HCT116 (cell line): ENCODE results near the gene ENTR1. TPM values are rescaled to one million over a fixed set of nuclear protein-coding genes. Genes with fewer than 3 reads are reported as not detected.

Experiments
- ATAC-seq: fragments of 200-7000 bp; cut with Tn5 transposase; 2 replicates; pipeline ENCODE4 v1.9.1; 2020; ENCODE audit warnings: mild to moderate bottlenecking, moderate library complexity
- BruUV-seq: library from RNA; stranded (reverse); fragments of 400-500 nt; replicated peaks from 2 replicates; lab custom pipeline; 2021; lab: Mats Ljungman, UMichigan
- CTCF ChIA-PET: fragments of 300-600 bp; sonication (Branson Sonifier 250); formaldehyde crosslinking; loops from one replicate; lab custom pipeline; 2021; ENCODE audit warnings: antibody characterized with exemption; lab: Charles Lee
- POLR2A ChIA-PET: fragments of 300-600, 350-600 bp; sonication (Branson Sonifier 250); formaldehyde crosslinking; loops from one replicate; lab custom pipeline; 2021; ENCODE audit warnings: antibody characterized with exemption; lab: Charles Lee
- RAD21 ChIA-PET, 2 experiments: fragments of 300-600 bp; sonication (Branson Sonifier 250); formaldehyde crosslinking; loops; one replicate each; lab custom pipeline; 2023; ENCODE audit warnings: low total read pairs in 2 of 2; ENCODE audit not compliant: uncharacterized antibody in 2 of 2, unreplicated experiment in 2 of 2, low non-redundant PET in 1 of 2; lab: Charles Lee
- DNase-seq: peaks from one replicate; pipeline ENCODE4 v3.0.0-alpha.2; 2010; ENCODE audit warnings: low read depth, low spot score
- H2AFZ ChIP-seq: fragments of 200-600 bp; shearing (Covaris generic), sonication (generic); 2 replicates; pipeline ENCODE4 v1.6.1; 2017; ENCODE audit warnings: low read depth, mixed run types, mixed read lengths, antibody characterized with exemption, low read length; ENCODE audit not compliant: poor library complexity, severe bottlenecking
- H3K27ac ChIP-seq: 2 replicates; pipeline ENCODE4 v1.5.1; 2012; ENCODE audit warnings: low read depth, low read length
- H3K27me3 ChIP-seq: fragments of 200-600 bp; sonication (generic); 2 replicates; pipeline ENCODE4 v1.6.1; 2016; ENCODE audit warnings: mixed run types, low read length, mixed read lengths; ENCODE audit not compliant: insufficient read depth
- H3K36me3 ChIP-seq, 2 experiments: fragments of 200-500 bp in 1 of 2; fragments of 200-600 bp in 1 of 2; sonication (Bioruptor generic) in 1 of 2; sonication (generic) in 1 of 2; 2 replicates each; pipeline versions ENCODE4 v1.5.1 to v1.6.1; 2014 to 2016; ENCODE audit warnings: low read length in 2 of 2, inconsistent platforms in 1 of 2, mixed read lengths in 1 of 2, mixed run types in 1 of 2; ENCODE audit not compliant: insufficient read depth in 2 of 2, control insufficient read depth in 1 of 2
- H3K4me1 ChIP-seq, 2 experiments: fragments of 200-600 bp in 1 of 2; sonication (generic) in 1 of 2; 2 replicates each; pipeline versions ENCODE4 v1.5.1 to v1.6.1; 2012 to 2017; ENCODE audit warnings: low read length in 2 of 2, inconsistent platforms in 1 of 2, mild to moderate bottlenecking in 1 of 2, mixed read lengths in 1 of 2, mixed run types in 1 of 2, moderate library complexity in 1 of 2; ENCODE audit not compliant: insufficient read depth in 2 of 2, control insufficient read depth in 1 of 2
- H3K4me2 ChIP-seq: fragments of 200-600 bp; sonication (generic); 2 replicates; pipeline ENCODE4 v1.6.1; 2017; ENCODE audit warnings: mixed run types, low read length, mixed read lengths
- H3K4me3 ChIP-seq, 2 experiments: fragments of 200-600 bp in 1 of 2; sonication (generic) in 1 of 2; replicated peaks in 1 of 2; 2 replicates each; pipeline ENCODE4 v1.5.1; 2011 to 2016; ENCODE audit warnings: low read length in 2 of 2, control low read depth in 1 of 2, low read depth in 1 of 2, mild to moderate bottlenecking in 1 of 2, mixed read lengths in 1 of 2, mixed run types in 1 of 2
- H3K79me2 ChIP-seq: fragments of 200-600 bp; sonication (generic); 2 replicates; pipeline ENCODE4 v1.6.1; 2017; ENCODE audit warnings: mild to moderate bottlenecking, mixed run types, low read length, moderate library complexity, mixed read lengths; ENCODE audit not compliant: insufficient read depth
- H3K9ac ChIP-seq: fragments of 200-600 bp; sonication (generic); 2 replicates; pipeline ENCODE4 v1.6.1; 2016; ENCODE audit warnings: low read length, mixed read lengths
- H3K9me2 ChIP-seq: fragments of 200-600 bp; sonication (generic), shearing (Covaris generic); 2 replicates; pipeline ENCODE4 v1.6.1; 2017; ENCODE audit warnings: mixed run types, mild to moderate bottlenecking, moderate library complexity; ENCODE audit not compliant: insufficient read depth
- H3K9me3 ChIP-seq, 2 experiments: fragments of 200-500 bp in 1 of 2; fragments of 200-600 bp in 1 of 2; sonication (Bioruptor generic) in 1 of 2; sonication (generic) in 1 of 2; 2 replicates each; pipeline ENCODE4 v1.6.1; 2014 to 2017; ENCODE audit warnings: low read length in 2 of 2, mixed read lengths in 2 of 2, inconsistent platforms in 1 of 2, low read depth in 1 of 2, mild to moderate bottlenecking in 1 of 2, mixed run types in 1 of 2, moderate library complexity in 1 of 2; ENCODE audit not compliant: control insufficient read depth in 1 of 2, insufficient read depth in 1 of 2
- H4K20me1 ChIP-seq: fragments of 200-600 bp; sonication (generic), shearing (Covaris generic); 2 replicates; pipeline ENCODE4 v1.6.1; 2017; ENCODE audit warnings: mixed run types, mild to moderate bottlenecking, moderate library complexity; ENCODE audit not compliant: insufficient read depth
- CBX3 ChIP-seq: IDR thresholded peaks from 2 replicates; pipeline ENCODE4 v1.6.1; 2012; ENCODE audit warnings: low read depth
- MAX ChIP-seq: IDR thresholded peaks from 2 replicates; pipeline ENCODE4 v1.6.1; 2012
- POLR2AphosphoS5 ChIP-seq: IDR thresholded peaks from 2 replicates; pipeline ENCODE4 v1.6.1; 2011; ENCODE audit warnings: mild to moderate bottlenecking, low read depth, low read length, moderate library complexity
- RAD21 ChIP-seq: IDR thresholded peaks from 2 replicates; pipeline ENCODE4 v1.6.1; 2012; ENCODE audit warnings: low read depth, mild to moderate bottlenecking
- REST ChIP-seq: IDR thresholded peaks from 2 replicates; pipeline ENCODE4 v1.6.1; 2012; ENCODE audit warnings: low read depth
- SP1 ChIP-seq: IDR thresholded peaks from 2 replicates; pipeline ENCODE4 v1.6.1; 2012; ENCODE audit warnings: low read depth
- ZBTB33 ChIP-seq: IDR thresholded peaks from 2 replicates; pipeline ENCODE4 v1.6.1; 2011; ENCODE audit warnings: mild to moderate bottlenecking, low read length, moderate library complexity; ENCODE audit not compliant: insufficient replicate concordance; ENCODE audit errors: extremely low read depth
- intact Hi-C: fragments of 100-400 bp; cut with micrococcal nuclease; formaldehyde crosslinking; loops from 2 replicates; pipeline ENCODE4 v1.10.0; 2022
- total RNA-seq: library from RNA; stranded (reverse); gene quantifications from one replicate; pipeline ENCODE4 v1.2.1, GENCODE V29; 2021; ENCODE audit not compliant: unreplicated experiment

ENTR1 gene
- total RNA-seq, 1 experiment from 2014 or later = 119 TPM

- H3K4me1 ChIP-seq = peaks cover 8 to 22% of the 10 kb centered on the region in 2 experiments
- ChIA-PET RAD21 (no interaction called here), POLR2A (no interaction called here), CTCF (interaction anchor here (0.7 kb wide), 1 partner anchor 10 kb away, joined by 3 read pairs; no protein-coding TSS in a partner anchor)
- H4K20me1 ChIP-seq = no peaks in the 10 kb centered on the region
- no peak overlapping the region for H3K9ac ChIP-seq
- H3K4me2 ChIP-seq = no peak overlapping the region
- DNase-seq = no peak
- H3K27ac ChIP-seq = no peak overlapping the region
- peaks cover 11 to 35% of the 10 kb centered on the region in 2 experiments for H3K36me3 ChIP-seq
- H3K79me2 ChIP-seq = peaks cover 26% of the 10 kb centered on the region
- no peaks in the 10 kb centered on the region for H3K27me3 ChIP-seq
- H2AFZ ChIP-seq = no peak overlapping the region
- TF ChIP-seq SP1 (no peak), REST (no peak), MAX (no peak), CBX3 (no peak), POLR2AphosphoS5 (no peak), ZBTB33 (no peak), RAD21 (no peak)
- no peaks in the 10 kb centered on the region for H3K9me3 ChIP-seq
- H3K4me3 ChIP-seq = no peak overlapping the region
- no peak for ATAC-seq
- H3K9me2 ChIP-seq = no peaks in the 10 kb centered on the region
- intact Hi-C loops = no loop called here
- no TSS peak for BruUV-seq
Observed at GRCh38 chr9:136441681-136442245, 31.3 kb upstream of the ENTR1 start.
